GM12878 (cell line): ENCODE data around the gene SUMF2. TPM values are rescaled to one million over a fixed set of nuclear protein-coding genes. Genes with fewer than 3 reads are reported as not detected.

Source experiments
- ATAC-seq: fragments of 200-7000 bp; cut with Tn5 transposase; 3 replicates; pipeline ENCODE4 v1.9.1; 2020; ENCODE audit warnings: mild to moderate bottlenecking, moderate library complexity
- BruUV-seq: library from RNA; stranded (reverse); fragments of 400-500 nt; replicated peaks from 2 replicates; lab custom pipeline; 2021; lab: Mats Ljungman, UMichigan
- CTCF ChIA-PET: fragments of 300-600 bp; sonication (Branson Sonifier 250); formaldehyde crosslinking; extraction: SDS; loops from one replicate; lab custom pipeline; 2021; ENCODE audit warnings: inconsistent platforms; lab: Yijun Ruan, JAX
- POLR2A ChIA-PET: fragments of 350-600 bp; formaldehyde crosslinking; extraction: SDS; loops from one replicate; lab custom pipeline; 2021; ENCODE audit warnings: inconsistent platforms; lab: Charles Lee
- RAD21 ChIA-PET: fragments of 300-600 bp; sonication (Branson Sonifier 250); formaldehyde crosslinking; loops from one replicate; lab custom pipeline; 2023; ENCODE audit warnings: antibody characterized with exemption; ENCODE audit not compliant: unreplicated experiment; lab: Charles Lee
- SMC1A ChIA-PET: fragments of 300-600 bp; sonication (Branson Sonifier 250); formaldehyde crosslinking; loops from one replicate; lab custom pipeline; 2023; ENCODE audit not compliant: unreplicated experiment, uncharacterized antibody; lab: Charles Lee
- DNase-seq: peaks from one replicate; pipeline ENCODE4 v3.0.0-alpha.2; 2011; ENCODE audit warnings: low read depth, low spot score
- FAIRE-seq: peaks from 3 replicates; lab custom pipeline; 2011; peaks lifted over from hg19 to GRCh38; lab: Jason Lieb, UNC
- H2AFZ ChIP-seq: 2 replicates; pipeline ENCODE4 v1.6.0; 2011; ENCODE audit warnings: low read depth, low read length, control low read depth; ENCODE audit not compliant: control insufficient read depth
- H3K27ac ChIP-seq: 2 replicates; pipeline ENCODE4 v1.5.1; 2011; ENCODE audit warnings: control low read depth; ENCODE audit not compliant: control insufficient read depth, insufficient read depth
- H3K27me3 ChIP-seq, 2 experiments: replicated peaks in 1 of 2; 2 replicates each; pipeline versions ENCODE4 v1.6.0 to v1.6.1; 2011; ENCODE audit warnings: low read length in 1 of 2; ENCODE audit not compliant: control insufficient read depth in 2 of 2, insufficient read depth in 2 of 2
- H3K36me3 ChIP-seq, 2 experiments: 2 replicates each; pipeline ENCODE4 v1.5.1; 2011; ENCODE audit warnings: low read length in 1 of 2; ENCODE audit not compliant: control insufficient read depth in 2 of 2, insufficient read depth in 2 of 2
- H3K4me1 ChIP-seq: 2 replicates; pipeline ENCODE4 v1.6.1; 2011; ENCODE audit warnings: mild to moderate bottlenecking, low read length, moderate library complexity, mixed read lengths; ENCODE audit not compliant: control insufficient read depth, insufficient read depth
- H3K4me2 ChIP-seq: 2 replicates; pipeline ENCODE4 v1.6.0; 2011; ENCODE audit warnings: control low read depth; ENCODE audit not compliant: control insufficient read depth, insufficient read depth
- H3K4me3 ChIP-seq: fragments of 200-600 bp; sonication (generic); 2 replicates; pipeline ENCODE4 v1.5.1; 2016
- H3K79me2 ChIP-seq: 2 replicates; pipeline ENCODE4 v1.6.0; 2011; ENCODE audit warnings: low read length; ENCODE audit not compliant: control insufficient read depth, insufficient read depth
- H3K9ac ChIP-seq: 2 replicates; pipeline ENCODE4 v1.8.0; 2011; ENCODE audit warnings: low read length, control low read depth, mixed read lengths; ENCODE audit not compliant: control insufficient read depth, insufficient read depth
- H3K9me3 ChIP-seq: replicated peaks from 3 replicates; pipeline ENCODE4 v1.5.1; 2011; ENCODE audit warnings: mild to moderate bottlenecking, low read length; ENCODE audit not compliant: control insufficient read depth, insufficient read depth
- H4K20me1 ChIP-seq: 2 replicates; pipeline ENCODE4 v1.6.0; 2011; ENCODE audit not compliant: control insufficient read depth, insufficient read depth
- CUX1 ChIP-seq: IDR thresholded peaks from 2 replicates; pipeline ENCODE4 v1.6.1; 2012; ENCODE audit warnings: improper control_type of control experiment, low read depth, low read length; ENCODE audit not compliant: insufficient replicate concordance
- POLR2A ChIP-seq: IDR thresholded peaks from 2 replicates; pipeline ENCODE4 v1.6.1; 2011; ENCODE audit warnings: low read depth, mild to moderate bottlenecking, low read length
- SREBF2 ChIP-seq: IDR thresholded peaks from 2 replicates; pipeline ENCODE4 v1.6.1; 2012; ENCODE audit warnings: mild to moderate bottlenecking, low read length
- WGBS: methylation state at CpG from one replicate; pipeline ENCODE4 v1.1.6; 2016; ENCODE audit warnings: low lambda C conversion rate; ENCODE audit not compliant: insufficient replicate concordance, insufficient coverage; ENCODE audit errors: missing lambda C conversion rate; 5-methylcytosine and 5-hydroxymethylcytosine counted together
- in situ Hi-C: fragments of 300-500 bp; cut with MboI; formaldehyde crosslinking; loops from 9 replicates; pipeline ENCODE4 v1.14.3; 2018; ENCODE audit warnings: mixed read lengths
- intact Hi-C: fragments of 100-400 bp; cut with micrococcal nuclease; formaldehyde crosslinking; loops from one replicate; pipeline ENCODE4 v1.14.2; 2022; ENCODE audit not compliant: unreplicated experiment
- polyA plus RNA-seq, 11 experiments: library from polyadenylated mRNA; depleted of rRNA in 4 of 11; unstranded in 6 of 11; stranded (reverse) in 5 of 11; fragments of >200 nt; fragmentation: Nextera tagmentation in 4 of 11; fragmentation: Illumina TruSeq in 1 of 11; extraction: Ambion mirVana in 4 of 11; extraction: Trizol in 1 of 11; gene quantifications; 1 replicate in 1 of 11; 2 replicates in 10 of 11; pipeline versions ENCODE4 v1.2.1 to v1.2.3, GENCODE V29; 2011 to 2016; ENCODE audit warnings: inconsistent platforms in 2 of 11, missing spikeins in 2 of 11, low read depth in 1 of 11
- total RNA-seq, 4 experiments: library from RNA; depleted of rRNA in 3 of 4; stranded (reverse); fragments of >200 nt in 3 of 4; fragmentation: Illumina TruSeq in 1 of 4; extraction: Trizol in 1 of 4; gene quantifications; 2 replicates each; pipeline versions ENCODE4 v1.2.1 to v1.2.3, GENCODE V29; 2013 to 2021

The SUMF2 gene
- total and polyA plus RNA-seq, 10 of the 15 experiments (the other 5 are each of a cell fraction or from before 2014, with no cell fraction given) = 39.9 to 106 (median 71.7) TPM

DNA sequence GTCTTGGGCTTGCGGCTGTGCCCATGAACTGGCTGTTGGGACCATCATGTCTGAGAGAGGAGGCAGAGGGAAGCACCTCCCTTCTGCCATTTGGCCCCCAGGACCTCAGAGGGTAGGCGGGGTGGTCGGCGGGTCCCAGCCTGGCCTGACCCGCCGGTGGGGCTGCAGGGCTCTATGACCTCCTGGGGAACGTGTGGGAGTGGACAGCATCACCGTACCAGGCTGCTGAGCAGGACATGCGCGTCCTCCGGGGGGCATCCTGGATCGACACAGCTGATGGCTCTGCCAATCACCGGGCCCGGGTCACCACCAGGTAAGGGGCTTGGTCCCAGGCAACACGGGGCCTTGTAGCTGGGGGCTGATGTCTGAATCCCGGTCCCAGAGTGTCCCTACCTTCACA is 14.1 kb downstream of the SUMF2 start:
- Histone ChIP-seq H3K4me2 (no peak overlapping the region), H3K4me3 (no peak overlapping the region), H3K27me3 (no peaks in the 10 kb centered on the region), H3K9ac (no peak overlapping the region), H3K79me2 (no peaks in the 10 kb centered on the region), H3K4me1 (no peaks in the 10 kb centered on the region), H2AFZ (no peak overlapping the region), H4K20me1 (no peaks in the 10 kb centered on the region), H3K27ac (no peak overlapping the region), H3K9me3 (no peaks in the 10 kb centered on the region), H3K36me3 (peaks cover 3 to 9% of the 10 kb centered on the region in 2 experiments)
- intact Hi-C loops (no loop called here), in situ Hi-C loops (no loop called here)
- CTCF ChIA-PET = interaction anchor here (0.6 kb wide), 1 partner anchor 74 kb away, joined by 3 read pairs; no protein-coding TSS in a partner anchor
- 99% methylated on average over 15 of the region's 16 CpGs for WGBS
- SMC1A ChIA-PET = no interaction called here
- BruUV-seq = no TSS peak
- POLR2A ChIA-PET = no interaction called here
- TF ChIP-seq CUX1 = no peak
- no peak for TF ChIP-seq SREBF2
- TF ChIP-seq POLR2A = peak; percentile 52
- ATAC-seq (no peak), DNase-seq (no peak), FAIRE-seq (no peak)
- RAD21 ChIA-PET = no interaction called here
